PC-9 (cell line): Measurements from ENCODE around the gene MBD4. TPM values are rescaled to one million over a fixed set of nuclear protein-coding genes. Genes with fewer than 3 reads are reported as not detected.

Experiments
- BruUV-seq: library from RNA; stranded (reverse); fragments of 400-500 nt; replicated peaks from 2 replicates; lab custom pipeline; 2021; lab: Mats Ljungman, UMichigan
- CTCF ChIA-PET: fragments of 300-600 bp; sonication (Branson Sonifier 250); formaldehyde crosslinking; loops from one replicate; lab custom pipeline; 2022; ENCODE audit warnings: antibody characterized with exemption; lab: Charles Lee
- POLR2A ChIA-PET: fragments of 300-600 bp; sonication (Branson Sonifier 250); formaldehyde crosslinking; loops from one replicate; lab custom pipeline; 2022; ENCODE audit warnings: antibody characterized with exemption; ENCODE audit not compliant: unreplicated experiment; lab: Charles Lee
- DNase-seq, 2 experiments: peaks; one replicate each; pipeline versions ENCODE4 v3.0.0 to v3.0.0-alpha.2; 2015 to 2022; ENCODE audit warnings: mixed read lengths in 1 of 2
- H2AFZ ChIP-seq: fragments of 200-600 bp; sonication (generic); 2 replicates; pipeline ENCODE4 v1.8.1; 2017; ENCODE audit warnings: antibody characterized with exemption
- H3F3A ChIP-seq: fragments of 200-600 bp; sonication (generic); 2 replicates; pipeline ENCODE4 v1.8.1; 2017; ENCODE audit warnings: antibody characterized with exemption, mild to moderate bottlenecking, low read depth; ENCODE audit not compliant: insufficient read depth
- H3K27ac ChIP-seq: fragments of 200-600 bp; sonication (generic); 2 replicates; pipeline ENCODE4 v1.6.1; 2016; ENCODE audit warnings: mixed run types
- H3K27me3 ChIP-seq: fragments of 200-600 bp; sonication (generic); 2 replicates; pipeline ENCODE4 v1.6.1; 2016; ENCODE audit warnings: low read depth, mixed run types; ENCODE audit not compliant: insufficient read depth
- H3K36me3 ChIP-seq: fragments of 200-600 bp; sonication (generic); 2 replicates; pipeline ENCODE4 v1.6.1; 2016; ENCODE audit warnings: low read depth, mixed run types
- H3K4me1 ChIP-seq: fragments of 200-600 bp; sonication (generic); replicated peaks from 2 replicates; pipeline ENCODE4 v1.6.1; 2016; ENCODE audit warnings: mixed run types; ENCODE audit not compliant: insufficient read depth
- H3K4me2 ChIP-seq: fragments of 200-600 bp; sonication (generic); 2 replicates; pipeline ENCODE4 v1.6.1; 2017; ENCODE audit warnings: mixed run types
- H3K4me3 ChIP-seq: fragments of 200-600 bp; sonication (generic); 2 replicates; pipeline ENCODE4 v1.6.1; 2016; ENCODE audit warnings: mixed run types
- H3K79me2 ChIP-seq: fragments of 200-600 bp; sonication (generic); 2 replicates; pipeline ENCODE4 v1.6.1; 2017; ENCODE audit warnings: low read depth, mixed run types
- H3K9me2 ChIP-seq: fragments of 200-600 bp; sonication (generic); 2 replicates; pipeline ENCODE4 v1.8.1; 2017; ENCODE audit warnings: mild to moderate bottlenecking; ENCODE audit not compliant: insufficient read depth
- H3K9me3 ChIP-seq: fragments of 200-600 bp; sonication (generic); 2 replicates; pipeline ENCODE4 v1.8.1; 2016; ENCODE audit warnings: low read depth; ENCODE audit not compliant: insufficient read depth
- H4K20me1 ChIP-seq: fragments of 200-600 bp; sonication (generic); 2 replicates; pipeline ENCODE4 v1.8.1; 2017; ENCODE audit not compliant: insufficient read depth
- CTCF ChIP-seq: fragments of 200-600 bp; sonication (generic); conservative IDR thresholded peaks from 2 replicates; pipeline ENCODE4 v1.6.1; 2017; ENCODE audit warnings: mixed run types, antibody characterized with exemption, mild to moderate bottlenecking, moderate library complexity
- EZH2 ChIP-seq: fragments of 200-600 bp; sonication (generic); IDR thresholded peaks from 2 replicates; pipeline ENCODE4 v1.8.0; 2017; ENCODE audit warnings: antibody characterized with exemption, low read depth
- intact Hi-C: fragments of 100-400 bp; cut with micrococcal nuclease; formaldehyde crosslinking; loops from one replicate; pipeline ENCODE4 v1.10.0; 2022; ENCODE audit not compliant: unreplicated experiment
- total RNA-seq: library from RNA; stranded (reverse); gene quantifications from 2 replicates; pipeline ENCODE4 v1.2.3, GENCODE V29; 2021

Gene MBD4
- total RNA-seq, 1 experiment from 2014 or later, result 48.6 TPM

DNA sequence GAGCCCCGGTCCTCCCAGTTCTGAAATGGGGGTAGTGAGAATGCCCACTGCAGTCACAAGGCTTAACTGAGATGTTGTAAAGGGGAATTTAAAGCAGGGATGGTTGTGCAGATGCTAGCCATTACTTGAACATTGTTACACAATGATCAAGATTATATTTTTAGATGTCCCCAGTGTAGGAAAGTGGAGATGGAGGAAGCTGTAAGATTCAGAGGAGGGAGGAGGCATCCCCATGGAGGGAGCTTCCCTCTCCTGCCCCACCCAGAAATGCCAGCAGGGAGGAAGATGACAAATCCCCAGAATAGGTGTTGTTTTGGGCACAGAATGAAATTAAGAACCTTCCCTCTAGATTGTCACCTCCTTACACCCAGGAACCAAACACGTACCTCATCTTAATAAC is 57.4 kb downstream of the MBD4 start:
- Histone ChIP-seq H3K4me1 (no peaks in the 10 kb centered on the region), H3K36me3 (peaks cover 7% of the 10 kb centered on the region), H3K4me3 (no peak overlapping the region), H3K4me2 (no peak overlapping the region), H3K27me3 (no peaks in the 10 kb centered on the region), H3K27ac (no peak overlapping the region), H2AFZ (no peak overlapping the region), H3K79me2 (0 out of 2 replicates have a peak, but pooled peaks cover under 1% of the 10 kb centered on the region), H4K20me1 (no peaks in the 10 kb centered on the region), H3K9me3 (no peaks in the 10 kb centered on the region), H3F3A (peaks cover 1% of the 10 kb centered on the region; the same call in 1 of the 2 replicates), H3K9me2 (no peaks in the 10 kb centered on the region)
- no TSS peak for BruUV-seq
- no peak for DNase-seq
- intact Hi-C loops, result loop anchor here (2.0 kb wide), 2 partner anchors 58 to 102 kb away; partner anchors contain the start of gene IFT122
- CTCF ChIA-PET, result no interaction called here
- TF ChIP-seq EZH2 (no peak), CTCF (no peak)
- POLR2A ChIA-PET, result no interaction called here

Other genes with a start within 250 kb of the MBD4 start
- 195 and 212 TPM in 2 replicates for gene COPG1, start 190.3 kb downstream of the MBD4 start, total RNA-seq
- 60.9 and 62.7 TPM in 2 replicates for gene HMCES, start 161.1 kb downstream of the MBD4 start, total RNA-seq
- gene EFCAB12, start 11.3 kb downstream of the MBD4 start, total RNA-seq, result 2.0 and 2.2 TPM in 2 replicates
- 44.8 and 55.6 TPM in 2 replicates for gene IFT122, start 276 bp upstream of the MBD4 start, total RNA-seq
- not detected in 2 replicates for gene RHO, start 88.7 kb upstream of the MBD4 start, total RNA-seq
- gene H1-8, start 103.2 kb upstream of the MBD4 start, total RNA-seq, result not detected in 2 replicates
- 44.4 and 50.4 TPM in 2 replicates for gene PLXND1, start 166.7 kb upstream of the MBD4 start, total RNA-seq